Endodermal cell (in vitro differentiated cells): Measurements from ENCODE around the gene NUP107. TPM values are rescaled to one million over a fixed set of nuclear protein-coding genes. Genes with fewer than 3 reads are reported as not detected.

Source experiments
- DNase-seq: peaks from one replicate; pipeline ENCODE4 v3.0.0-alpha.2; 2017
- H3K27ac ChIP-seq: 2 replicates; pipeline ENCODE4 v1.5.1; 2013; ENCODE audit warnings: mild to moderate bottlenecking, low read depth, low read length, moderate library complexity
- H3K27me3 ChIP-seq: 2 replicates; pipeline ENCODE4 v1.6.1; 2013; ENCODE audit warnings: mild to moderate bottlenecking, low read length, moderate library complexity; ENCODE audit not compliant: insufficient read depth, control insufficient read depth, poor library complexity, severe bottlenecking
- H3K36me3 ChIP-seq: 2 replicates; pipeline ENCODE4 v1.7.0; 2013; ENCODE audit warnings: mild to moderate bottlenecking, low read length, moderate library complexity; ENCODE audit not compliant: control insufficient read depth, insufficient read depth
- H3K4me1 ChIP-seq: one replicate; pipeline ENCODE4 v1.7.0; 2013; ENCODE audit warnings: low read length; ENCODE audit not compliant: control insufficient read depth, insufficient read depth
- H3K4me3 ChIP-seq: 2 replicates; pipeline ENCODE4 v1.5.1; 2013; ENCODE audit warnings: mild to moderate bottlenecking, low read length, moderate library complexity
- H3K9ac ChIP-seq: 2 replicates; pipeline ENCODE4 v1.6.1; 2013; ENCODE audit warnings: mild to moderate bottlenecking, low read length, moderate library complexity; ENCODE audit not compliant: poor library complexity, severe bottlenecking; ENCODE audit errors: extremely low read depth
- H3K9me3 ChIP-seq: 2 replicates; pipeline ENCODE4 v1.6.1; 2013; ENCODE audit warnings: mild to moderate bottlenecking, low read length, moderate library complexity; ENCODE audit not compliant: control insufficient read depth
- H3K27ac Mint-ChIP-seq: 2 replicates; pipeline ENCODE4 v1.8.0; 2020; ENCODE audit warnings: mixed read lengths
- H3K27me3 Mint-ChIP-seq: 2 replicates; pipeline ENCODE4 v1.8.0; 2021; ENCODE audit warnings: mild to moderate bottlenecking, mixed read lengths; ENCODE audit not compliant: insufficient read depth
- H3K36me3 Mint-ChIP-seq: 2 replicates; pipeline ENCODE4 v1.8.0; 2020; ENCODE audit warnings: low read depth, mixed read lengths
- H3K4me1 Mint-ChIP-seq: 2 replicates; pipeline ENCODE4 v1.8.0; 2020; ENCODE audit warnings: mixed read lengths
- H3K4me3 Mint-ChIP-seq: 2 replicates; pipeline ENCODE4 v1.8.0; 2020; ENCODE audit warnings: mild to moderate bottlenecking, moderate library complexity, mixed read lengths
- H3K9me3 Mint-ChIP-seq: 2 replicates; pipeline ENCODE4 v1.8.0; 2020; ENCODE audit warnings: mild to moderate bottlenecking, mixed read lengths
- CTCF ChIP-seq: fragments of 200-600 bp; sonication (generic); conservative IDR thresholded peaks from 2 replicates; pipeline ENCODE4 v1.5.0; 2021; ENCODE audit warnings: antibody characterized with exemption, mild to moderate bottlenecking
- WGBS, 2 experiments: methylation state at CpG; one replicate each; pipeline versions ENCODE4 v1.1.5 to v1.1.7; 2013; ENCODE audit warnings: missing lambda C conversion rate in 2 of 2, mixed read lengths in 1 of 2; ENCODE audit not compliant: insufficient coverage in 1 of 2, insufficient read length in 1 of 2; 5-methylcytosine and 5-hydroxymethylcytosine counted together
- total RNA-seq, 2 donors: library from RNA; stranded (reverse); fragmentation: NEBNext Ultra II Directional in 1 of 2; extraction: Animal tissue kit (Norgen Biotek cat#: 25700) in 1 of 2; gene quantifications; 2 replicates in 1 of 2; 3 replicates in 1 of 2; pipeline ENCODE4 v1.2.1, GENCODE V29; 2021

NUP107 gene
- total RNA-seq, 2 donors from 2014 or later: 116 to 130 TPM

- TF ChIP-seq CTCF: no peak
- Histone ChIP-seq H3K4me3 (no peak overlapping the region), H3K27ac (no peak overlapping the region), H3K9me3 (no peaks in the 10 kb centered on the region), H3K4me1 (no peaks in the 10 kb centered on the region), H3K27me3 (no peaks in the 10 kb centered on the region), H3K9ac (no peak overlapping the region), H3K36me3 (peaks cover 70% of the 10 kb centered on the region)
- no peaks in the 10 kb centered on the region for H3K4me1 Mint-ChIP-seq
- no peak overlapping the region for H3K27ac Mint-ChIP-seq
- no peak overlapping the region for H3K4me3 Mint-ChIP-seq
- DNase-seq: no peak
- WGBS, 2 experiments: 80 to 100% methylated on average over 1 of the region's 1 CpG
- H3K9me3 Mint-ChIP-seq: peaks cover 2% of the 10 kb centered on the region
- no peaks in the 10 kb centered on the region for H3K27me3 Mint-ChIP-seq
- peaks cover 54% of the 10 kb centered on the region for H3K36me3 Mint-ChIP-seq
These were observed 12.7 kb downstream of the NUP107 start for GRCh38 chr12:68699486-68699885.

GRCh38 chr12:68727776-68728175 is 41.0 kb downstream of the NUP107 start:
- Mint-ChIP-seq H3K27ac (no peak overlapping the region), H3K36me3 (peaks cover 54% of the 10 kb centered on the region), H3K27me3 (no peaks in the 10 kb centered on the region), H3K9me3 (no peaks in the 10 kb centered on the region), H3K4me3 (no peak overlapping the region), H3K4me1 (no peaks in the 10 kb centered on the region)
- Histone ChIP-seq H3K36me3 (peaks cover 88% of the 10 kb centered on the region), H3K4me3 (no peak overlapping the region), H3K4me1 (no peaks in the 10 kb centered on the region), H3K27ac (no peak overlapping the region), H3K9ac (no peak overlapping the region), H3K27me3 (no peaks in the 10 kb centered on the region), H3K9me3 (no peaks in the 10 kb centered on the region)
- DNase-seq: no peak
- WGBS, 2 experiments: 96 to 97% methylated on average over 5 to 7 of the region's 7 CpGs
- TF ChIP-seq CTCF: no peak

GRCh38 chr12:68733661-68734071 is 46.9 kb downstream of the NUP107 start:
- H3K4me1 Mint-ChIP-seq: no peaks in the 10 kb centered on the region
- H3K36me3 Mint-ChIP-seq: peaks cover 61% of the 10 kb centered on the region
- Histone ChIP-seq H3K9me3 (no peaks in the 10 kb centered on the region), H3K27ac (no peak overlapping the region), H3K4me3 (no peak overlapping the region), H3K27me3 (no peaks in the 10 kb centered on the region), H3K4me1 (no peaks in the 10 kb centered on the region), H3K9ac (no peak overlapping the region), H3K36me3 (peaks cover 87% of the 10 kb centered on the region)
- no peak overlapping the region for H3K4me3 Mint-ChIP-seq
- H3K9me3 Mint-ChIP-seq: no peaks in the 10 kb centered on the region
- TF ChIP-seq CTCF: no peak
- DNase-seq: no peak
- H3K27ac Mint-ChIP-seq: no peak overlapping the region
- WGBS, 2 experiments: 95 to 98% methylated on average over 3 to 4 of the region's 4 CpGs
- H3K27me3 Mint-ChIP-seq: no peaks in the 10 kb centered on the region
